T-helper 2 cell treated with Interferon-gamma antibody and Interleukin-4, amounts not matched to agents 5 μg/mL and 100 μg/mL, for 36 hours (primary cell): ENCODE measurements around the gene NFATC2IP.
"Not testable (repeated sequence)": the region's sequence is repeated elsewhere in the genome, so short reads cannot be mapped to it uniquely, and the experiment has no call there.

Source experiments
- DNase-seq: peaks from one replicate; pipeline ENCODE4 v3.0.0; 2021; ENCODE audit warnings: low spot score
- H3K27ac Mint-ChIP-seq: one replicate; pipeline ENCODE4 v1.8.0; 2021; ENCODE audit warnings: mild to moderate bottlenecking, mixed read lengths
- H3K27me3 Mint-ChIP-seq: one replicate; pipeline ENCODE4 v1.8.0; 2021; ENCODE audit warnings: low read depth, mixed read lengths
- H3K36me3 Mint-ChIP-seq: one replicate; pipeline ENCODE4 v1.8.0; 2021; ENCODE audit warnings: low read depth, mixed read lengths
- H3K4me1 Mint-ChIP-seq: one replicate; pipeline ENCODE4 v1.8.0; 2021; ENCODE audit warnings: low read depth, mixed read lengths
- H3K4me3 Mint-ChIP-seq: one replicate; pipeline ENCODE4 v1.8.0; 2022; ENCODE audit warnings: mild to moderate bottlenecking, moderate library complexity, mixed read lengths
- H3K9me3 Mint-ChIP-seq: one replicate; pipeline ENCODE4 v1.8.0; 2021; ENCODE audit warnings: mixed read lengths

The NFATC2IP gene

GRCh38 chr16:28969696-28970095 is 19.0 kb downstream of the NFATC2IP start:
- not testable (repeated sequence) for H3K27ac Mint-ChIP-seq, H3K9me3 Mint-ChIP-seq, H3K4me3 Mint-ChIP-seq, DNase-seq, H3K4me1 Mint-ChIP-seq, H3K27me3 Mint-ChIP-seq
- H3K36me3 Mint-ChIP-seq, result peaks cover 12% of the 10 kb centered on the region

GRCh38 chr16:28974007-28974436 is 23.3 kb downstream of the NFATC2IP start:
- H3K4me3 Mint-ChIP-seq, result peak overlapping the region; percentile 93
- H3K36me3 Mint-ChIP-seq, result peaks cover 13% of the 10 kb centered on the region
- peak overlapping the region; percentile 92 for H3K27ac Mint-ChIP-seq
- H3K9me3 Mint-ChIP-seq, result no peaks in the 10 kb centered on the region
- DNase-seq, result peak; percentile 27
- peaks cover 28% of the 10 kb centered on the region for H3K4me1 Mint-ChIP-seq
- H3K27me3 Mint-ChIP-seq, result no peaks in the 10 kb centered on the region

DNA sequence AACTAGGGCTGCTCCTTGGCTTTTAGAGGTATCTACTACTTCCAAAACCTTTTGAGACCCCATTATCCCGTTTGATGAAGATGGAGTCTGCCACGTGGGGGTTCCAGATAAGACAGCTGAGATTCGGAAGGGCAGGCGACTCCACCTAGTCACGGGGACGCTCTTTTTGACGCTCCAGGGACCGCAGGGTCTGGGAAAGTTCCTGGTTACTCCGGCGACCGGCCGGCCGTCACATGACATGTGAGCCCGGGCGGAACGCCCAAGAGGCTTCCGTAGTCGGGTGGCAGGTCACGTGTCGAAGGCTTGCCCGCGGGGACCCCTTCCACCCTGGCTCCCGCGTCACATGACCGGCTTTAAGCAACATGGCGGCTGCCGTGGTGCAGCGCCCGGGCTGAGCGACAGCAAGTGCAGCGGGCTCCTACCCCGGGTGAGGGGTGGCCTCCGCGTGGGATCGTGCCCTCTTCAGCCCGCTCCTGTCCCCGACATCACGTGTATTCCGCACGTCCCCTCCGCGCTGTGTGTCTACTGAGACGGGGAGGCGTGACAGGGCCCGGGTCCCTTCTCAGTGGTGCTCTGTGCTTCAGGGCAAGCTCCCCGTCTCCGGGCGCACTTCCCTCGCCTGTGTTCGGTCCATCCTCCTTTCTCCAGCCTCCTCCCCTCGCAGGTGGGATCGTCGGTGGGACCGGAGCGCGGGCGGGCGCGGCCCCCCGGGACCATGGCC is 23.9 kb downstream of the NFATC2IP start, which contains the start of gene SPNS1:
Gene SPNS1, plus strand, starts transcription at position 342 of the 721 bp plus-strand sequence. Its CDS starts 374 bp downstream, at position 716.
- Mint-ChIP-seq H3K27me3 (no peaks in the 10 kb centered on the region), H3K36me3 (peaks cover 13% of the 10 kb centered on the region), H3K9me3 (no peaks in the 10 kb centered on the region), H3K4me1 (peaks cover 28% of the 10 kb centered on the region), H3K27ac (peak within 1 kb of the TSS; percentile 92), H3K4me3 (peak within 1 kb of the TSS; percentile 93)
- peak; percentile 96 for DNase-seq

DNA sequence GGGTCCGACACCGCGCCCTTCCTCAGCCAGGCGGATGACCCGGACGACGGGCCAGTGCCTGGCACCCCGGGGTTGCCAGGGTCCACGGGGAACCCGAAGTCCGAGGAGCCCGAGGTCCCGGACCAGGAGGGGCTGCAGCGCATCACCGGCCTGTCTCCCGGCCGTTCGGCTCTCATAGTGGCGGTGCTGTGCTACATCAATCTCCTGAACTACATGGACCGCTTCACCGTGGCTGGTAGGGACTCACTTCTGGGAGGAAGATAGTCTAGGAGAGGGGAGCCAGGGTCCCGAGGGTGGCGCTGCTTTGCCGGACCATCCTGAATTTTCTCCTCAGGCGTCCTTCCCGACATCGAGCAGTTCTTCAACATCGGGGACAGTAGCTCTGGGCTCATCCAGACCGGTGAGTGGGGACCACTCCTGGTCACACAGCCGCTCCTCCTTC is 24.4 kb downstream of the NFATC2IP start:
- DNase-seq, result no peak
- peaks cover 13% of the 10 kb centered on the region for H3K36me3 Mint-ChIP-seq
- H3K9me3 Mint-ChIP-seq, result no peaks in the 10 kb centered on the region
- H3K27ac Mint-ChIP-seq, result peak overlapping the region; percentile 87
- no peaks in the 10 kb centered on the region for H3K27me3 Mint-ChIP-seq
- H3K4me1 Mint-ChIP-seq, result peaks cover 28% of the 10 kb centered on the region
- peak overlapping the region; percentile 93 for H3K4me3 Mint-ChIP-seq

- Mint-ChIP-seq H3K9me3 (peaks cover 4% of the 10 kb centered on the region), H3K27ac (peak overlapping the region; percentile 53), H3K4me3 (no peak overlapping the region), H3K36me3 (peaks cover 32% of the 10 kb centered on the region), H3K27me3 (no peaks in the 10 kb centered on the region), H3K4me1 (peaks cover 28% of the 10 kb centered on the region)
- DNase-seq, result no peak
Measured at GRCh38 chr16:28977703-28978662, 27.2 kb downstream of the NFATC2IP start.

DNA sequence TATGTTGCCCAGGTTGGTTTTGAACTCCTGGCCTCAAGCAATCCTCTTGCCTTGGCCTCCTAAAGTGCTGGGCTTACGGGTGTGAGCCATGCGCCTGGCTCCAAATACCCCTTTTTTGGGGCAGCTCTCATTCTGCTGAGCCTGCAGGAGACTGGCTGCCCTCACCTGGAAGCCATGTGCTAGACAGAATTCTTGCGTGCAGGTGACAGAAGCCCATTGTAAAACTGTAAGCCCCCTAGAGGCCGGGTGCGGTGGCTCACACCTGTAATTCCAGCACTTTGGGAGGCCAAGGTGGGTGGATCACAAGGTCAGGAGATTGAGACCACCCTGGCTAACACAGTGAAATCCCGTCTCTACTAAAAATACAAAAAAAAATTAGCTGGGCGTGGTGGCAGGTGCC is 29.6 kb downstream of the NFATC2IP start:
- not testable (repeated sequence) for H3K9me3 Mint-ChIP-seq, H3K4me3 Mint-ChIP-seq, DNase-seq, H3K27me3 Mint-ChIP-seq, H3K27ac Mint-ChIP-seq
- Mint-ChIP-seq H3K4me1 (peaks cover 30% of the 10 kb centered on the region), H3K36me3 (peaks cover 48% of the 10 kb centered on the region)

- Mint-ChIP-seq H3K36me3 (peaks cover 54% of the 10 kb centered on the region), H3K27me3 (no peaks in the 10 kb centered on the region), H3K4me1 (peaks cover 24% of the 10 kb centered on the region), H3K9me3 (peaks cover 4% of the 10 kb centered on the region), H3K27ac (no peak overlapping the region), H3K4me3 (no peak overlapping the region)
- DNase-seq, result no peak
Measured at GRCh38 chr16:28980929-28981328, 30.2 kb downstream of the NFATC2IP start.

GRCh38 chr16:28981517-28981916 is 30.8 kb downstream of the NFATC2IP start:
- Mint-ChIP-seq H3K27me3 (no peaks in the 10 kb centered on the region), H3K9me3 (peaks cover 4% of the 10 kb centered on the region), H3K4me3 (no peak overlapping the region), H3K27ac (peak overlapping the region; percentile 31), H3K36me3 (peaks cover 60% of the 10 kb centered on the region), H3K4me1 (peaks cover 20% of the 10 kb centered on the region)
- DNase-seq, result no peak

DNA sequence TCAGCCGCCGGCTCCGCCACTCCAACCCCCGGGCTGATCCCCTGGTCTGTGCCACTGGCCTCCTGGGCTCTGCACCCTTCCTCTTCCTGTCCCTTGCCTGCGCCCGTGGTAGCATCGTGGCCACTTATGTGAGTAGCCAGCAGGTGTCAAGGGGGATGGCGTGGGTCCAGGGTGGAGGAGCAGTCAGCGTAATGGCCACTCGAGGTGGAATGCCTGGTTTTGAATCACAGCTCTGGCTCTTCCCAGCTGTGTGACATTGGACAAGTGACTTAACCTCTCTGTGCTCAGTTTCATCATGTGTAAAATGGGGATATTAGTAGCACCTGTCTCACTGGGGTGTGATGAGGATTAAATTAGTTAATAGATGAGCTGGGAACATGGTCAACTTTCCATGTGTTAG is 31.7 kb downstream of the NFATC2IP start:
- peaks cover 66% of the 10 kb centered on the region for H3K36me3 Mint-ChIP-seq
- DNase-seq, result no peak
- no peak overlapping the region for H3K4me3 Mint-ChIP-seq
- no peak overlapping the region for H3K27ac Mint-ChIP-seq
- no peaks in the 10 kb centered on the region for H3K27me3 Mint-ChIP-seq
- peaks cover 9% of the 10 kb centered on the region for H3K9me3 Mint-ChIP-seq
- peaks cover 22% of the 10 kb centered on the region for H3K4me1 Mint-ChIP-seq

DNA sequence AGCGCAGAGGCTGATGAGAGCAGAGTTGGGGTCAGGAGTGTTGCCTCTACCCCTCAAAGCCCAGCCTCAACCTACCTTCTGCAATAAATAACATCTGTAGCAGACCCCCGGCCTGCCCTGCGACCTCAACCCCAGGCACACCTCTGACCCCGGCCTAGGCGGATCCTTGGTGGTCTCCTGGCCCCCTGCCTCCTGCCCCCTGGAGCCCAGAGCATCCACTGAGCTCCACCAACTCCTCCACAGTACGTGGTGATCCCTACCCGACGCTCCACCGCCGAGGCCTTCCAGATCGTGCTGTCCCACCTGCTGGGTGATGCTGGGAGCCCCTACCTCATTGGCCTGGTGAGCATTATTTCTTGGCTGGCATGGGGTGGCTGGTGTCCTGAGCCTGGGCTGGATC is 32.2 kb downstream of the NFATC2IP start:
- H3K9me3 Mint-ChIP-seq, result peaks cover 9% of the 10 kb centered on the region
- DNase-seq, result no peak
- H3K27me3 Mint-ChIP-seq, result no peaks in the 10 kb centered on the region
- H3K4me1 Mint-ChIP-seq, result peaks cover 24% of the 10 kb centered on the region
- no peak overlapping the region for H3K4me3 Mint-ChIP-seq
- peaks cover 68% of the 10 kb centered on the region for H3K36me3 Mint-ChIP-seq
- peak overlapping the region; percentile 85 for H3K27ac Mint-ChIP-seq

- peak overlapping the region; percentile 99 for H3K4me3 Mint-ChIP-seq
- peaks cover 9% of the 10 kb centered on the region for H3K9me3 Mint-ChIP-seq
- H3K27me3 Mint-ChIP-seq, result no peaks in the 10 kb centered on the region
- peak overlapping the region; percentile 85 for H3K27ac Mint-ChIP-seq
- H3K36me3 Mint-ChIP-seq, result peaks cover 69% of the 10 kb centered on the region
- H3K4me1 Mint-ChIP-seq, result peaks cover 26% of the 10 kb centered on the region
- DNase-seq, result no peak
Measured at GRCh38 chr16:28983644-28984043, 32.9 kb downstream of the NFATC2IP start.

- DNase-seq, result no peak
- H3K36me3 Mint-ChIP-seq, result peaks cover 72% of the 10 kb centered on the region
- H3K27ac Mint-ChIP-seq, result peak overlapping the region; percentile 85
- H3K4me3 Mint-ChIP-seq, result peak overlapping the region; percentile 99
- H3K4me1 Mint-ChIP-seq, result peaks cover 29% of the 10 kb centered on the region
- no peaks in the 10 kb centered on the region for H3K27me3 Mint-ChIP-seq
- peaks cover 9% of the 10 kb centered on the region for H3K9me3 Mint-ChIP-seq
Measured at GRCh38 chr16:28984091-28984490, 33.4 kb downstream of the NFATC2IP start.

DNA sequence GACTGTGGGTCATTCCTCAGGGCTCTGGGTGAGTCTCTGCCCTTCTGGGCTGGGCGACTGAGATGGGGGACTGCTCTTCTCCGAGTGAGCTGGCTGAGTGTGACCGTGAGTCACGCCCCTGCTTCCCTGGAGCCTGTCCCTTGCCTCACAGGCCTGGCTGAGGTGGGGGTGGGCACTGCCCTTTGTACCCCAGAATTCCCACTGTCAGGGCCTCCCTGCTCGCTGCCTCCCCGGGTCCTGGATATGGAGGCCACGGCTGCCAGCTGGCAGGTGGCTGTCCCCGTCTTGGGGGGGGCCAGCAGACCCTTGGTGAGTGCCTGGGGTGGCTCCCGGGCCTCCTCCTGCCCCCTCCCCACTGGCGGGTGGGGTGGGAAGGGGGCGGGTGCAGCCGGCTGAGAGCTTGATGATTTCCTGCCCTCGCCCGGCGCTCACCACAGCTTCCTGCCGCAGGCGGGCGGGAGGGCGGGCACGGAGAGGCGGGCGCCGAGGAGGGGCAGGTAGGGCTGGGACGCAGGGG is 33.9 kb downstream of the NFATC2IP start, which contains the start of gene LAT:
Gene LAT, plus strand, starts transcription at position 434 of the 517 bp plus-strand sequence. CDS start 366 bp downstream, outside the sequence.
- Mint-ChIP-seq H3K4me3 (peak within 1 kb of the TSS; percentile 99), H3K9me3 (peaks cover 9% of the 10 kb centered on the region), H3K27ac (peak within 1 kb of the TSS; percentile 95), H3K4me1 (peaks cover 33% of the 10 kb centered on the region), H3K27me3 (no peaks in the 10 kb centered on the region), H3K36me3 (peaks cover 77% of the 10 kb centered on the region)
- peak; percentile 76 for DNase-seq
